Activated naive CD8-positive, alpha-beta T cell treated with anti-CD3 and anti-CD28 coated beads, Interleukin-2, amount 10 ng/mL, durations not matched to agents 7 days and 5 days (primary cell): ENCODE measurements around the gene C9orf50. TPM values are rescaled to one million over a fixed set of nuclear protein-coding genes. Genes with fewer than 3 reads are reported as not detected.

ENCODE experiments used
- ATAC-seq: fragments of 150-1000 bp; cut with Tn5 transposase; one replicate; pipeline ENCODE4 v1.10.0; 2021; ENCODE audit warnings: low read depth, moderate library complexity
- POLR2A ChIA-PET: fragments of 350-600 bp; sonication (Branson Sonifier 250); formaldehyde crosslinking; loops from one replicate; lab custom pipeline; 2021; ENCODE audit warnings: antibody characterized with exemption; lab: Charles Lee
- DNase-seq: peaks from one replicate; pipeline ENCODE4 v3.0.0; 2021
- H3K27ac Mint-ChIP-seq: one replicate; pipeline ENCODE4 v1.8.0; 2022; ENCODE audit warnings: mild to moderate bottlenecking, mixed read lengths
- H3K27me3 Mint-ChIP-seq: one replicate; pipeline ENCODE4 v1.8.0; 2022; ENCODE audit warnings: mild to moderate bottlenecking, moderate library complexity, mixed read lengths
- H3K36me3 Mint-ChIP-seq: one replicate; pipeline ENCODE4 v1.8.0; 2021; ENCODE audit warnings: mild to moderate bottlenecking, mixed read lengths
- H3K4me1 Mint-ChIP-seq: one replicate; pipeline ENCODE4 v1.8.0; 2021; ENCODE audit warnings: mixed read lengths
- H3K4me3 Mint-ChIP-seq: one replicate; pipeline ENCODE4 v1.8.0; 2022; ENCODE audit warnings: mild to moderate bottlenecking, moderate library complexity, mixed read lengths
- H3K9me3 Mint-ChIP-seq: one replicate; pipeline ENCODE4 v1.8.0; 2021; ENCODE audit warnings: mixed read lengths
- total RNA-seq, 2 experiments: library from RNA; stranded (reverse); gene quantifications; one replicate each; pipeline ENCODE4 v1.2.3, GENCODE V29; 2021

Gene C9orf50
- total RNA-seq, 2 experiments from 2014 or later, result not detected

- Mint-ChIP-seq H3K27ac (no peak overlapping the region), H3K9me3 (no peaks in the 10 kb centered on the region), H3K4me3 (no peak overlapping the region), H3K27me3 (no peaks in the 10 kb centered on the region), H3K36me3 (peaks cover 3% of the 10 kb centered on the region), H3K4me1 (peaks cover 9% of the 10 kb centered on the region)
- DNase-seq (no peak), ATAC-seq (no peak)
- POLR2A ChIA-PET, result no interaction called here
Measured at GRCh38 chr9:129632460-129632859, 11.6 kb upstream of the C9orf50 start.

DNA sequence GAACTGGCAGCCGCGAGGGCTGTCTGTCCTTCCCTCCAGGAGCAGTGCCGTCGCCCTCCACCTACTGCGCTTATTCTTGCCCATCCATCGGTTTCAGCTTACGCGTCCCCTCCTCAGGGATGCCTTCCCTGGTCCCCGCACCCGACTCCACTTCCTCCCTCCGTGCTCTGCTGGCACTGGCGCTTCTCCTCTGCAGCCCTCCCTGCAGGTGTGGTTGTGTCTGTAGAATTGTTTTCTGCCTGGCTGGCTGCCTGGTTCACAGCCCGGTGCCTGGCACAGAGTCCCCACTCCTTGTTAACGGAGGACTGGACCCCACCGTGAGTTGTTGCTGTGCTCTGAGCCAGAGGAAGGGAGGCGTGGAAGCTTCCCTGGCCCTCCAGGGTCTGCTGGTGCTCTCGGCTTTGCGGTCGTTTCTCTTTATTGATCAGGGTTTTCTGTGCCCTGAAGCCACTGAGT lies 10.8 kb upstream of the C9orf50 start:
- DNase-seq (no peak), ATAC-seq (no peak)
- no peak overlapping the region for H3K27ac Mint-ChIP-seq
- peaks cover 15% of the 10 kb centered on the region for H3K4me1 Mint-ChIP-seq
- peaks cover 6% of the 10 kb centered on the region for H3K36me3 Mint-ChIP-seq
- no peaks in the 10 kb centered on the region for H3K9me3 Mint-ChIP-seq
- POLR2A ChIA-PET, result no interaction called here
- H3K27me3 Mint-ChIP-seq, result no peaks in the 10 kb centered on the region
- H3K4me3 Mint-ChIP-seq, result no peak overlapping the region

DNA sequence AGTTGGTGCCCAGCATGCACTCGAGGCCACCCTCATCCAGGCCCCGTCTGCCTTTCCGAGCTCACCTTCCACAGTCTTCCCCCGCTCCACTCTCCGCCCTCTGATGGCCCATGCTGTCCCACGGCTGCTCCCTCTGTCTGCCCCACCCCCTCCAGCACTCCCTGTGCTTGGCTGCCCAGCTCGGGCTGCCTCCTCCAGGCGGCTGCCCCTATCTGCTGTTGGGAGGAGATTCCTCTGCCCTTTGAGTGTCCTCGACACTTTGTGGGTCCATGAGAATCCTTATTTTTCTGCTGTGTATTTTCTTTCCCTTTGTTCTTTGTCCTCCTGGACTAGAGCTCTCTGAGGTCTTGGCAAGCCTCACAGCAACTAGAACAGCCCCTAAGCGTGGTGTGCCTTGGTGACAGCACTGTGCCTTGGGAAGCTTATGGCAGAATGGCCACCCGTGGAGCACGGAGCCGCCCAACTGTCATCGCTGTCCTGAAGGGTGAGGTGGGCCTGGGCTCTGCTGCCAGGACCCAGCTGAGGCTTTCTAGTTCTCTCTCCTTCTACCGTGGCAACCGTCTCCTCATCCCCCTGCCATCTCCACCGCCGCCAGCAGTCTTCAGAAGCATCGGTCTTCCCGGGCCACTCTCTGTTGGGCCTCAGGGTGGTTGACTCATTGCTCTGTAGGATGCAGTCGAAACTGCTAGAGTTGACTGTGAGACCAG lies 10.2 kb upstream of the C9orf50 start:
- no peak for ATAC-seq
- DNase-seq, result no peak
- POLR2A ChIA-PET, result interaction anchor here (1.1 kb wide), 1 partner anchor 10 kb away, joined by 4 read pairs; no protein-coding TSS in a partner anchor
- peak overlapping the region; percentile 71 for H3K27ac Mint-ChIP-seq
- H3K4me3 Mint-ChIP-seq, result no peak overlapping the region
- H3K27me3 Mint-ChIP-seq, result no peaks in the 10 kb centered on the region
- peaks cover 6% of the 10 kb centered on the region for H3K36me3 Mint-ChIP-seq
- no peaks in the 10 kb centered on the region for H3K9me3 Mint-ChIP-seq
- H3K4me1 Mint-ChIP-seq, result peaks cover 15% of the 10 kb centered on the region

- DNase-seq, result no peak
- H3K9me3 Mint-ChIP-seq, result no peaks in the 10 kb centered on the region
- no peak overlapping the region for H3K4me3 Mint-ChIP-seq
- POLR2A ChIA-PET, result interaction anchor here (0.9 kb wide), 1 partner anchor 8 kb away, joined by 3 read pairs; no protein-coding TSS in a partner anchor
- H3K36me3 Mint-ChIP-seq, result peaks cover 6% of the 10 kb centered on the region
- H3K4me1 Mint-ChIP-seq, result peaks cover 26% of the 10 kb centered on the region
- no peaks in the 10 kb centered on the region for H3K27me3 Mint-ChIP-seq
- ATAC-seq, result no peak
- H3K27ac Mint-ChIP-seq, result peak overlapping the region; percentile 49
Measured at GRCh38 chr9:129629251-129629820, 8.4 kb upstream of the C9orf50 start.

- ATAC-seq (no peak), DNase-seq (no peak)
- H3K36me3 Mint-ChIP-seq, result peaks cover 6% of the 10 kb centered on the region
- no peaks in the 10 kb centered on the region for H3K27me3 Mint-ChIP-seq
- POLR2A ChIA-PET, result interaction anchor here (0.9 kb wide), 1 partner anchor 9 kb away, joined by 3 read pairs; no protein-coding TSS in a partner anchor
- H3K4me1 Mint-ChIP-seq, result peaks cover 30% of the 10 kb centered on the region
- H3K9me3 Mint-ChIP-seq, result no peaks in the 10 kb centered on the region
- peak overlapping the region; percentile 49 for H3K27ac Mint-ChIP-seq
- H3K4me3 Mint-ChIP-seq, result no peak overlapping the region
Measured at GRCh38 chr9:129628709-129629108, 7.8 kb upstream of the C9orf50 start.

GRCh38 chr9:129627556-129628440 lies 6.9 kb upstream of the C9orf50 start:
- Mint-ChIP-seq H3K4me1 (peaks cover 33% of the 10 kb centered on the region), H3K27me3 (peaks cover 2% of the 10 kb centered on the region), H3K36me3 (peaks cover 6% of the 10 kb centered on the region), H3K4me3 (peak overlapping the region; percentile 85), H3K9me3 (no peaks in the 10 kb centered on the region), H3K27ac (peak overlapping the region; percentile 89)
- DNase-seq (no peak), ATAC-seq (no peak)
- POLR2A ChIA-PET, result interaction anchor here (1.1 to 3.3 kb wide), 3 partner anchors 11 to 450 kb away, joined by 4 to 17 read pairs (median 11); partner anchors contain the start of gene IER5L

- peak; percentile 61 for DNase-seq
- H3K9me3 Mint-ChIP-seq, result no peaks in the 10 kb centered on the region
Measured at GRCh38 chr9:129626625-129627284, 5.9 kb upstream of the C9orf50 start.

GRCh38 chr9:129626079-129626624 lies 5.3 kb upstream of the C9orf50 start, which contains the start of gene NTMT1:
TSS of gene NTMT1 (plus strand) at chr9:129626163. CDS start at chr9:129632704, 6,541 bp downstream.
- DNase-seq (peak; percentile 95), ATAC-seq (peak; percentile 65)
- Mint-ChIP-seq H3K27me3 (peaks cover 13% of the 10 kb centered on the region), H3K4me3 (peak within 1 kb of the TSS; percentile 86), H3K4me1 (peaks cover 33% of the 10 kb centered on the region), H3K27ac (peak within 1 kb of the TSS; percentile 89), H3K36me3 (peaks cover 5% of the 10 kb centered on the region), H3K9me3 (no peaks in the 10 kb centered on the region)
- POLR2A ChIA-PET, result interaction anchor here (0.7 to 3.3 kb wide), 17 partner anchors 12 to 1419 kb away, joined by 3 to 27 read pairs (median 4); partner anchors contain the start of genes CRAT, IER5L, PTPA and TOR1B

More at GRCh38 chr9:129626625-129627284, 5.9 kb upstream of the C9orf50 start:
- peaks cover 6% of the 10 kb centered on the region for H3K36me3 Mint-ChIP-seq
- peak overlapping the region; percentile 85 for H3K4me3 Mint-ChIP-seq
- POLR2A ChIA-PET, result interaction anchor here (1.0 to 3.3 kb wide), 11 partner anchors 12 to 854 kb away, joined by 4 to 27 read pairs (median 11); partner anchors contain the start of genes CRAT, IER5L, PTPA and TOR1B
- peak overlapping the region; percentile 89 for H3K27ac Mint-ChIP-seq
- H3K4me1 Mint-ChIP-seq, result peaks cover 33% of the 10 kb centered on the region
- peaks cover 7% of the 10 kb centered on the region for H3K27me3 Mint-ChIP-seq
- ATAC-seq, result peak; percentile 40

- peaks cover 5% of the 10 kb centered on the region for H3K36me3 Mint-ChIP-seq
- H3K27me3 Mint-ChIP-seq, result peaks cover 17% of the 10 kb centered on the region
- H3K9me3 Mint-ChIP-seq, result no peaks in the 10 kb centered on the region
- POLR2A ChIA-PET, result interaction anchor here (0.6 to 3.3 kb wide), 14 partner anchors 14 to 513 kb away, joined by 3 to 27 read pairs (median 6); partner anchors contain the start of genes CRAT, IER5L, PTPA and TOR1B
- peak; percentile 37 for ATAC-seq
- peak overlapping the region; percentile 86 for H3K4me3 Mint-ChIP-seq
- no peak for DNase-seq
- peaks cover 33% of the 10 kb centered on the region for H3K4me1 Mint-ChIP-seq
- peak overlapping the region; percentile 89 for H3K27ac Mint-ChIP-seq
Measured at GRCh38 chr9:129624947-129625346, 4.0 kb upstream of the C9orf50 start.

- peak; percentile 81 for DNase-seq
- Mint-ChIP-seq H3K4me1 (peaks cover 33% of the 10 kb centered on the region), H3K27ac (peak overlapping the region; percentile 89), H3K9me3 (no peaks in the 10 kb centered on the region), H3K36me3 (peaks cover 5% of the 10 kb centered on the region), H3K4me3 (peak overlapping the region; percentile 86), H3K27me3 (peaks cover 21% of the 10 kb centered on the region)
- peak; percentile 12 for ATAC-seq
- POLR2A ChIA-PET, result interaction anchor here (0.6 to 3.2 kb wide), 12 partner anchors 13 to 513 kb away, joined by 3 to 27 read pairs (median 5); partner anchors contain the start of genes CRAT, IER5L, PTPA and TOR1B
Measured at GRCh38 chr9:129624168-129624759, 3.4 kb upstream of the C9orf50 start.

DNA sequence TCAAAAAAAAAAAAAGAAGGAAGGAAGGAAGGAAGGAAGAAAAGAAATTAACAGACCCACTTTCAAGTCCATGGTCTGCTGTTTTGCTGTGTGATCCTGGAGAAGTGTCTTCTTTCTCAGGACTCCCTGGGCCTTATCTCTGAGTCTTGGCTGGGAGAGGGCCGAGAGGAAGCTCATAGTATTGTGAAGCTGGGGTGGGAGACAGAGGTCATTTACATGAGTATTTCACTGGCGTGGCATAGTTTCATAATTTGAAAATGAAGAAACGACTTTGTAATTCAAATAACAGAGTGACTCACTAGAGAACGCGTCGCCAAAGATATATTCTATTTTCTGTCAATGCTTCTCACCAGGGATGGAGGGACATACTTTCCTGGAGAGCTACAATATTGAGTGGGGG lies 2.4 kb upstream of the C9orf50 start:
- Mint-ChIP-seq H3K27me3 (peaks cover 27% of the 10 kb centered on the region), H3K36me3 (peaks cover 5% of the 10 kb centered on the region)
- no peak for ATAC-seq

More for the DNA sequence above, 2.4 kb upstream of the C9orf50 start:
- Mint-ChIP-seq H3K27ac (no peak overlapping the region), H3K4me1 (peaks cover 30% of the 10 kb centered on the region), H3K9me3 (no peaks in the 10 kb centered on the region), H3K4me3 (no peak overlapping the region)
- POLR2A ChIA-PET, result interaction anchor here (1.5 to 3.2 kb wide), 2 partner anchors 12 to 492 kb away, joined by 4 to 15 read pairs; no protein-coding TSS in a partner anchor
- no peak for DNase-seq
